ENCODE measurements around the gene PIK3AP1. TPM values are rescaled to one million over a fixed set of nuclear protein-coding genes. Genes with fewer than 3 reads are reported as not detected.

The PIK3AP1 gene
- total RNA-seq, 1 experiment from 2014 or later, result 3.7 TPM

- Histone ChIP-seq H3K36me3 (ENCODE audit: low read depth, low read length) (no peaks in the 10 kb centered on the region), H4K20me1 (ENCODE audit: low read length) (no peaks in the 10 kb centered on the region), H3K4me1 (ENCODE audit: insufficient read depth, low read length) (no peaks in the 10 kb centered on the region), H3K9me2 (replicated peaks; ENCODE audit: low read length) (no peaks in the 10 kb centered on the region), H3F3A (ENCODE audit: low read length, unreplicated experiment) (no peaks in the 10 kb centered on the region), H3K4me2 (ENCODE audit: low read length) (no peak overlapping the region), H3K4me3 (ENCODE audit: low read length) (no peak overlapping the region), H2AFZ (ENCODE audit: low read length) (no peak overlapping the region), H3K9me3 (ENCODE audit: low read length) (no peaks in the 10 kb centered on the region), H3K27ac (ENCODE audit: low read length) (no peak overlapping the region), H3K79me2 (ENCODE audit: low read length) (no peaks in the 10 kb centered on the region), H3K9ac (ENCODE audit: low read length) (no peak overlapping the region), H3K27me3 (ENCODE audit: low read length) (no peaks in the 10 kb centered on the region)
- intact Hi-C loops (cut with micrococcal nuclease), result no loop called here
- no peak for ATAC-seq
- ChIA-PET CTCF (no interaction called here), POLR2A (ENCODE audit: unreplicated experiment) (no interaction called here)
- no TSS peak for BruUV-seq (replicated peaks)
- TF ChIP-seq, protein P1, sequence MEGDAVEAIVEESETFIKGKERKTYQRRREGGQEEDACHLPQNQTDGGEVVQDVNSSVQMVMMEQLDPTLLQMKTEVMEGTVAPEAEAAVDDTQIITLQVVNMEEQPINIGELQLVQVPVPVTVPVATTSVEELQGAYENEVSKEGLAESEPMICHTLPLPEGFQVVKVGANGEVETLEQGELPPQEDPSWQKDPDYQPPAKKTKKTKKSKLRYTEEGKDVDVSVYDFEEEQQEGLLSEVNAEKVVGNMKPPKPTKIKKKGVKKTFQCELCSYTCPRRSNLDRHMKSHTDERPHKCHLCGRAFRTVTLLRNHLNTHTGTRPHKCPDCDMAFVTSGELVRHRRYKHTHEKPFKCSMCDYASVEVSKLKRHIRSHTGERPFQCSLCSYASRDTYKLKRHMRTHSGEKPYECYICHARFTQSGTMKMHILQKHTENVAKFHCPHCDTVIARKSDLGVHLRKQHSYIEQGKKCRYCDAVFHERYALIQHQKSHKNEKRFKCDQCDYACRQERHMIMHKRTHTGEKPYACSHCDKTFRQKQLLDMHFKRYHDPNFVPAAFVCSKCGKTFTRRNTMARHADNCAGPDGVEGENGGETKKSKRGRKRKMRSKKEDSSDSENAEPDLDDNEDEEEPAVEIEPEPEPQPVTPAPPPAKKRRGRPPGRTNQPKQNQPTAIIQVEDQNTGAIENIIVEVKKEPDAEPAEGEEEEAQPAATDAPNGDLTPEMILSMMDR (conservative IDR thresholded peaks at IDR 0.05; ENCODE audit: low read depth, low read length), result no peak
- TF ChIP-seq EZH2phosphoT487 (IDR thresholded peaks at IDR 0.05; ENCODE audit: borderline replicate concordance, low read length) (no peak), EZH2 (IDR thresholded peaks at IDR 0.05; ENCODE audit: low read length, unreplicated experiment) (no peak)
- DNase-seq, result no peak
Observed at GRCh38 chr10:96697438-96697837, 22.9 kb downstream of the PIK3AP1 start.

- TF ChIP-seq, protein P1 (conservative IDR thresholded peaks at IDR 0.05; ENCODE audit: low read depth, low read length), result no peak
- TF ChIP-seq EZH2phosphoT487 (IDR thresholded peaks at IDR 0.05; ENCODE audit: borderline replicate concordance, low read length), result no peak
- TF ChIP-seq EZH2 (IDR thresholded peaks at IDR 0.05; ENCODE audit: low read length, unreplicated experiment), result no peak
- no TSS peak for BruUV-seq (replicated peaks)
- H3K4me1 ChIP-seq (ENCODE audit: insufficient read depth, low read length), result no peaks in the 10 kb centered on the region
- no peak overlapping the region for H2AFZ ChIP-seq (ENCODE audit: low read length)
- H3K36me3 ChIP-seq (ENCODE audit: low read depth, low read length), result no peaks in the 10 kb centered on the region
- no peak overlapping the region for H3K27ac ChIP-seq (ENCODE audit: low read length)
- H4K20me1 ChIP-seq (ENCODE audit: low read length), result no peaks in the 10 kb centered on the region
- H3K27me3 ChIP-seq (ENCODE audit: low read length), result no peaks in the 10 kb centered on the region
- ATAC-seq (no peak), DNase-seq (no peak)
- ChIA-PET CTCF (no interaction called here), POLR2A (ENCODE audit: unreplicated experiment) (no interaction called here)
- no peak overlapping the region for H3K9ac ChIP-seq (ENCODE audit: low read length)
- H3K9me3 ChIP-seq (ENCODE audit: low read length), result no peaks in the 10 kb centered on the region
- no peaks in the 10 kb centered on the region for H3K9me2 ChIP-seq (replicated peaks; ENCODE audit: low read length)
- intact Hi-C loops (cut with micrococcal nuclease), result no loop called here
- no peaks in the 10 kb centered on the region for H3K79me2 ChIP-seq (ENCODE audit: low read length)
- H3F3A ChIP-seq (ENCODE audit: low read length, unreplicated experiment), result no peaks in the 10 kb centered on the region
- H3K4me3 ChIP-seq (ENCODE audit: low read length), result no peak overlapping the region
- no peak overlapping the region for H3K4me2 ChIP-seq (ENCODE audit: low read length)
Observed at GRCh38 chr10:96696845-96697425, 23.4 kb downstream of the PIK3AP1 start.

DNA sequence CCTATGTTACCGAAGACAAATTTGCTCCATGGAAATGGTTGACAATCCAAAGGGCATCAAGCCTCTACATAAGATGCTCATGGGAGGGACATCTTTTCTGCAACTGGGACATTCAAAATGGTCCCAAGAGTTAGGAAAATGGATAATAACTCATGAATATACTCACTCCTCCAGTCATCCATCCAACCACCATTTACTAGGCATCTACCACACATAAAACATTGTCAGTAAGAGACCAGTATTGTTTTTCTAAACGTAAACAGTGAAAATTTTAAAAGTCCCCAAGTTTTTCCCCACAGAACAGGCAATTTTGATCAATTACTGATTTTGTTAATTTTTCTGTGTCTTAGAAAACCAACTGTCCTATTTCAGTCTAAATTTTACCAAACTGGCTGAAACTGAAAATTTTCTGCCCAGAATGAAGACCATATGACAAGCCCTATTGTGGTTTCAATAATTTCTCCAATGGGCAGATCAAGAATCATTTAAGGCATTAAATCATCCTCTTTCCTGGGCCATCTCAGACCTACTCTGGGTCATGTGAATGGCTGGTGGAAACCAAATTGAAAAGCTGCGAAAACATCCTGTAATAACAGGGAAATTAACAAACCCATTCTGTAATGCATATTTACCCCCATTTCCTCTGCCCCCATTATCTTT is 24.2 kb downstream of the PIK3AP1 start:
- ATAC-seq, result no peak
- H3K4me2 ChIP-seq (ENCODE audit: low read length), result no peak overlapping the region
- CTCF ChIA-PET, result no interaction called here
- H3F3A ChIP-seq (ENCODE audit: low read length, unreplicated experiment), result no peaks in the 10 kb centered on the region
- no peaks in the 10 kb centered on the region for H4K20me1 ChIP-seq (ENCODE audit: low read length)
- no peak overlapping the region for H3K4me3 ChIP-seq (ENCODE audit: low read length)
- no peaks in the 10 kb centered on the region for H3K4me1 ChIP-seq (ENCODE audit: insufficient read depth, low read length)
- POLR2A ChIA-PET (ENCODE audit: unreplicated experiment), result no interaction called here
- TF ChIP-seq EZH2phosphoT487 (IDR thresholded peaks at IDR 0.05; ENCODE audit: borderline replicate concordance, low read length) (no peak), EZH2 (IDR thresholded peaks at IDR 0.05; ENCODE audit: low read length, unreplicated experiment) (no peak)
- TF ChIP-seq, protein P1 (conservative IDR thresholded peaks at IDR 0.05; ENCODE audit: low read depth, low read length), result no peak
- intact Hi-C loops (cut with micrococcal nuclease), result no loop called here
- no peaks in the 10 kb centered on the region for H3K9me2 ChIP-seq (replicated peaks; ENCODE audit: low read length)
- H3K36me3 ChIP-seq (ENCODE audit: low read depth, low read length), result no peaks in the 10 kb centered on the region
- no peaks in the 10 kb centered on the region for H3K9me3 ChIP-seq (ENCODE audit: low read length)
- no peaks in the 10 kb centered on the region for H3K27me3 ChIP-seq (ENCODE audit: low read length)
- no TSS peak for BruUV-seq (replicated peaks)
- H3K27ac ChIP-seq (ENCODE audit: low read length), result no peak overlapping the region
- H2AFZ ChIP-seq (ENCODE audit: low read length), result no peak overlapping the region
- no peak for DNase-seq
- H3K79me2 ChIP-seq (ENCODE audit: low read length), result no peaks in the 10 kb centered on the region
- H3K9ac ChIP-seq (ENCODE audit: low read length), result no peak overlapping the region

All from PC-3 (cell line).